ENCODE data around the gene NLGN3. TPM values are rescaled to one million over a fixed set of nuclear protein-coding genes. Genes with fewer than 3 reads are reported as not detected.

Gene NLGN3
- total and polyA plus RNA-seq, 2 of the 8 experiments (the other 6 are each of a cell fraction or from before 2014, with no cell fraction given) = 12.0 to 14.8 TPM

- no peak for TF ChIP-seq SUZ12 (IDR thresholded peaks at IDR 0.05; ENCODE audit: low read length)
- peak in 1 of 2 experiments; percentile 34; a peak in 1 of 4 replicates for TF ChIP-seq RAD21 (IDR thresholded peaks at IDR 0.05 in 1 of 2, conservative IDR thresholded peaks at IDR 0.05 in 1 of 2; ENCODE audit: low read depth in 2 of 2, low read length in 2 of 2)
- TF ChIP-seq CEBPB (IDR thresholded peaks at IDR 0.05; ENCODE audit: low read depth, low read length) = no peak
- no peak for TF ChIP-seq SIX5 (IDR thresholded peaks at IDR 0.05; ENCODE audit: low read depth, low read length)
- TF ChIP-seq HDAC6 (IDR thresholded peaks at IDR 0.05; ENCODE audit: low read depth, low read length) = no peak
These were observed 3.0 kb downstream of the NLGN3 start (continued) for GRCh38 chrX:71147496-71148277.
